SKM-1 (cell line): ENCODE measurements around the gene EXOC3L4.
A peak's percentile ranks its signal among the peaks of the same experiment; 100 is the strongest.
"Not testable (repeated sequence)": the region's sequence is repeated elsewhere in the genome, so short reads cannot be mapped to it uniquely, and the experiment has no call there.

Experiments used
- DNase-seq: peaks from one replicate; lab custom pipeline; 2025; ENCODE audit not compliant: unreplicated experiment; lab: John Stamatoyannopoulos, UW

Gene EXOC3L4

DNA sequence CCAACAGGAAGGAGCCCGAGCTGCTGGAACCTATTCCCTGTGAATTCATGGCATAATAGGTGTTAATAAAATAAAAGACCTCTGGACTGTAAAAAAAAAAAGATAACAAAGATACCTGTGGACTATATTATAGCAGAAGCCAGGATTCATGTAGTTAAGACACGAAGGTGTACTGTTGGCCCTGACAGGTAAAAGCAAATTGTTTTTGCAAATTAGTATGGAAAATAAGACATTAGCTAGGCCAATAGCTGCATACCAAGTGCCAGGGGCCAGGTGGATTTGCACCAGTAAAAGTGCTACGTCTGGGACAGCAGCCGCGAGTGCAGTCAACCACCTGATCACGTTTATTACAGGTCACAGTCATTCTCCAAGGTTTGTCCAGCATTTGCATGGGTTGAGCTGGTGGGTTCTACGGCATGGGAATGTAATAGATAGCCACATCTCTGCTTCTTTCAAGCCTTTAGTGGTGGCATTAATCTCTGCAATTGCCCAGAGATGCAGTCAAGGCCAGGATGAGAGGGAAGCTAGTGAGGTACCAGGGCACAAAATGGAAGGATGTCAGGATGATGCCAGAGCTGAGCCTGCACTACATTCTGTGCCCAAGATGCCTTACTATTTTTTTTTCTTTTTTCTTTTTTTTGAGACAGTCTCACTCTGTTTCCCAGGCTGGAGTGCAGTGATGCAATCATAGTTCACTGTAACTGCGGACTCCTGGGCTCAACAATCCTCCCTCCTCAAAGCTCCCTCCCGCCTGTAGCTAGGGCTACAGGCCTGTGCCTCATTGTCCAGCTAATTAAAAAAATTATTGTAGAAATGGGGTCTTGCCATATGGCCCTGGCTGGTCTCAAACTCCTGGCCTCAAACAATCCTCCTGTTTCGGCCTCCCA is 55.1 kb downstream of the EXOC3L4 start:
- no peak for DNase-seq

DNA sequence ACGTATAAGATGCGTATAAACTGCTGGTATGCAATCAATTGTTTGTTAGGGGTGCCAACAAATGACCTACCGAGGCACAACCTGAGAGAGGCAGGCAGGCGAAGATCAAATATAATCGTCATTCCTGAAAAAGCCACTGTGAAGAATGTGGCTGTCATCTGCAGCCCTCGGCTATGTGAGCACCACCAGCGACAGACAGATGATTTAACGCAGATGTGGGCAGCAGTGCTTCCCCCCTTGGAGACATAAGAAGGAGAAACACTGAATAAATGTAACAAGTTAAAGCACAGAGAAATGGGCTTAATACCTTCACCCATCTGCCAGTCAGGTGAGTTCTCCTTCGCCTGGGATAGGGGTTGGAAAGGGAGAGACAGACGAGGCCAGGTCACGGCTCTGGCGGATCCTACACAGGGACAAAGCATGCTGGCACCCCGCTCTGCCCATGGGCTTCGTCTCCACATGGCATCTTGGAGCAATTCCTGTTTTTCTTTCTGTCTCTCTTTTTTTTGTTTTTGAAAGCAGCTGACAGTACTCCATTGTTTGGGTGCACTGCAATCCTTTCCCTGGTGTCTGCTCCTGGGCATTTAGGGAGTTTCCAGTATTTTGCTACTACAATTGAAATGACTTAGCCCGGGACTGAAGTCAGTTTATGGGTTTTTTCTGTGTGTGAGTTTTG is 56.9 kb downstream of the EXOC3L4 start:
- no peak for DNase-seq

DNA sequence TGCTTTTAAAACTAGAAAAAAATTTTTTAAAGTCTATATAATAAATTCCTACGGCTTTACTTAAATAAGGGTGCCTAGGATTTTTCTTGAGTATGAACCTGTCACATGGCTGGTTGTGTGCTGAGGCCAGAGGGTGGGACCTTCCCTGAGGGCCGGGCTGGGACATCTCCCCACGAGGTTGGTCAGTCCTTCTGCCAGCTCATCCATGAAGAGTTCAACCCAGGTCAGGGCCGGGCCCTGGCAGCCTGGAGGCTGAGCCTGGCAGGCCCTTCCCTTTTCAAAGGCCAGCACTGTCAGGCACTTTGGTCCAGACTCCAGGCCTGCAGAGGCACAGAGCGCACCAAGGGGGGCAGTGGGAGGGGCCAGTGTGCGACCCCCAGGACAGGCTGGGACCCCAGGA is 60.5 kb downstream of the EXOC3L4 start:
- peak; percentile 3 for DNase-seq

DNA sequence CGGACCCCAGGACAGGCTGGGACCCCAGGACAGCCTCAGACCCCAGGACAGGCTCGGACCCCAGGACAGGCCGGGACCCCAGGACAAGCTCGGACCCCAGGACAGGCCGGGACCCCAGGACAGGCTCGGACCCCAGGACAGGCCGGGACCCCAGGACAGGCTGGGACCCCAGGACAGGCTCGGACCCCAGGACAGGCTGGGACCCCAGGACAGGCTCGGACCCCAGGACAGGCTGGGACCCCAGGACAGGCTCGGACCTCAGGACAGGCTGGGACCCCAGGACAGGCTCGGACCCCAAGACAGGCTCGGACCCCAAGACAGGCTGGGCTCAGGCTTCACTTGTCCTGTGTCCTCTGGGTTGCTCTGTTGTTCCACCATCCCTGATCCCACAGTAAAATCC is 60.9 kb downstream of the EXOC3L4 start:
- DNase-seq, result not testable (repeated sequence)

DNA sequence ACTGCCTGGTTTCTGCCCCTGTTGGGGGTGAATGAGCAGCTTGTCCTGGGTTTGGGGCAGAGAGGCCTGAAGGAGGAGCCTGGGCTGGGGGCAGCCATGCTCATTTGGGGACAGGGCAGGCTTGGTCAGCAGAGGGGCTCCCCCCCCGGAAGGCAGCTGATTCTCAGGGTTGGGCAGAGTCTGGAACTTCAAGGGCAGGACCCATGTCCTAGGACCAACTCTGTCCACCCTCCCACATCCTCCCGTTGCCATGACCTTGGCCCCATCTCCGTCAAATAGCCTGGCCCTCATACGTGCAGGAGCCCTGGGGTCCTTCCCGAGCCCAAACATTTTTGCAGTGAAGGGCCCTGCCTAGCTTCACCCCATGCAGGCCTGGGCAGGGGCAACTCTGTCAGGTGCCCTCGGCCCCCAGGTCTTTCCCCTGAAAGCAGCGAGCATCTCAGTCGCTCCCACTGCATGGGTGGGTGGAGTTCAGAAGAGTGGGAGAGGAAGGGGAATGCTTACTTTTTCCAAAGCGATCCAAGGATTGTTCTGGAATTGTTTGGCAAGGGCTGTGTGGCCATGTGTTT is 61.4 kb downstream of the EXOC3L4 start:
- DNase-seq, result no peak

DNA sequence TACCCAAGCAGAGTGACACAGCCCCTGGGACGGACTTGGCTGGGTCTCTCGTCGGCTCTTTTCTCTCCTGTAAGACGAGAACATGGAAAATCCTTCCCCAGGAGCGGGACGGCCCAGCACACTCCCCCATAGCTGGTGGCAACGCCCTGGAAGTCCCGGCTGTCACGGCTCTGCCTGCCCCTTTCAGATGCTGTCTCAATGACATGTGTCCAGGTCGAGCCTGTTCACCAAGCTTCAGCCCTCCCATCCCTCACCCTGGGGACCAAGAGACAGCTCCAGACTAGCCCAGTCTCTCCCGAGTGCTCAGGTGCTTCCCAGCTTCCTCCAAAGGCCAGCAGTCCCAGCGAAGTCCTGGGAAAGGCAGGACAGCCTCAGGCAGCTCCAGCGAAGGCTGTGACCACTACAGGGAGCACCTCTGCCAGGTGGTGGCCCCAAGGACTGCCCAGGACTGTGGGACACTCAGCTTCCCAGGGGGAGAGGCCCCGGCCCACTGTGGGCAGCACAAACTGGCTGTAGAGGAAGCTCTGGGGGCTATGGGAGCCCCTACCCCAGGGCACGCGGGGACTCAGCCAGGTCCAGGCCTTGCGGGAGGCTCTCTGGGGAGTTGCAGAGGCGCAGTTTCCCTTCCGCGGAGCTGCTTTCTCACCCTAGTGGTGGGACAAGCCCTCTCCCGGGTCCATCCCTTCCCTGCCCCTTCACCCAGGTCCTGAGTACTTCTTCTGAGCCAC is 62.3 kb downstream of the EXOC3L4 start:
- no peak for DNase-seq

DNA sequence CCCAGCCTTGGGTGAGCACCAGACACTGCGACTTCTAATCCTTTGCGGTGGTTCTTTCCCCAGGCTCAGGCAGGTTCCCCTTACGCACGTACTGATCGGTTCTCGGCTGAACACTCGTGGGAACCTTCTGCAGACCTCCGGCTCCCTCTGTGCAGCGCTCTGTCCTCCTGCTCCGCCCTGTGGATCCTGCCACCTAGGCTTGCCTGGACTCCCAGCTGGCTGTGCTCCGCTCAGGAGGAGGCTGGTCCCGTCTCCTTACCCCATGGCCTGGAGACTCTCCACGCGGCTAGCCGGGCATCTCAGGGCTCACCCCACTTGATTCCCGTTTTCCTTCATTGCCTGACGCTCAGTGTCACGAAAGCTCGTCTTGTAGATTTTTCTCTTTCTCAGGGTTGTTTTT is 63.4 kb downstream of the EXOC3L4 start:
- no peak for DNase-seq

DNA sequence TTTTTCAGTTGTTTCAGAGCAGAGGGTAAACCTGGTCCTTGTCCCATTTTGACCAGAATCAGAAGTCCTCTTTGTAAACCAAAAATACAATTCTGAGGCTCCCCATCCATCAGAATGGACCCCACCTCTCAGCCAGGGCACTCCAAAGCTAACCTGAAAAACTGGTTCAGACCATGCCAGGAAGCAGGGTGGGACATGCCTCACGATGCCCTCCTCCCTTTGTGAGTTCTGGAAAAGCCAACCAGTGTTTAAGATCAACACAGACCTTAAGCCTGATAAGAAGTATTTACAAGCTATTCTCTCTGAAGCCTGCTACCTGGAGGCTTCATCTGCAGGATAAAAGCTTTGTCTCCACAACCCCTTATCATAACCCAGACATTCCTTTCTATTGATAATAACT is 64.2 kb downstream of the EXOC3L4 start:
- no peak for DNase-seq
